DOHH2 (cell line): ENCODE data around the gene TMEM164.

Experiments
- H3F3A ChIP-seq: fragments of 200-600 bp; sonication (generic), shearing (Covaris generic); 2 replicates; pipeline ENCODE4 v1.6.0; 2016; ENCODE audit warnings: antibody characterized with exemption, mild to moderate bottlenecking; ENCODE audit not compliant: control insufficient read depth, insufficient read depth
- H3K27ac ChIP-seq: fragments of 200-600 bp; sonication (generic); 2 replicates; pipeline ENCODE4 v1.5.1; 2014; ENCODE audit warnings: low read depth, mild to moderate bottlenecking, low read length, moderate library complexity
- H3K27me3 ChIP-seq: fragments of 200-600 bp; sonication (generic); 2 replicates; pipeline ENCODE4 v1.6.1; 2014; ENCODE audit warnings: mild to moderate bottlenecking, low read length, mixed read lengths; ENCODE audit not compliant: control insufficient read depth
- H3K36me3 ChIP-seq: fragments of 200-600 bp; sonication (generic); 2 replicates; pipeline ENCODE4 v1.6.1; 2014; ENCODE audit warnings: mild to moderate bottlenecking, low read length, moderate library complexity, mixed read lengths; ENCODE audit not compliant: control insufficient read depth
- H3K4me1 ChIP-seq: fragments of 200-600 bp; sonication (generic); 2 replicates; pipeline ENCODE4 v1.6.1; 2014; ENCODE audit warnings: mild to moderate bottlenecking, low read length, mixed read lengths; ENCODE audit not compliant: control insufficient read depth
- H3K4me2 ChIP-seq: fragments of 200-600 bp; sonication (generic); 2 replicates; pipeline ENCODE4 v1.6.0; 2014; ENCODE audit warnings: mild to moderate bottlenecking, low read length, moderate library complexity
- H3K4me3 ChIP-seq: fragments of 200-600 bp; sonication (generic); 2 replicates; pipeline ENCODE4 v1.5.1; 2014; ENCODE audit warnings: mild to moderate bottlenecking, low read length, mixed read lengths
- H3K79me2 ChIP-seq: fragments of 200-600 bp; sonication (generic); 2 replicates; pipeline ENCODE4 v1.6.1; 2014; ENCODE audit warnings: mild to moderate bottlenecking, low read length, mixed read lengths; ENCODE audit not compliant: control insufficient read depth
- H3K9me2 ChIP-seq: fragments of 200-600 bp; sonication (generic); replicated peaks from 2 replicates; pipeline ENCODE4 v1.6.1; 2014; ENCODE audit warnings: mild to moderate bottlenecking, low read length, mixed read lengths; ENCODE audit not compliant: control insufficient read depth
- H3K9me3 ChIP-seq: fragments of 200-600 bp; sonication (generic); 2 replicates; pipeline ENCODE4 v1.6.1; 2014; ENCODE audit warnings: antibody characterized with exemption, low read length, mixed read lengths; ENCODE audit not compliant: control insufficient read depth, insufficient read depth
- H4K20me1 ChIP-seq: fragments of 200-600 bp; sonication (generic); 2 replicates; pipeline ENCODE4 v1.6.0; 2014; ENCODE audit warnings: low read depth, mild to moderate bottlenecking, antibody characterized with exemption, low read length, moderate library complexity; ENCODE audit not compliant: control insufficient read depth, insufficient read depth
- EZH2phosphoT487 ChIP-seq: fragments of 200-600 bp; sonication (generic); IDR thresholded peaks from 2 replicates; pipeline ENCODE4 v1.6.1; 2017; ENCODE audit warnings: borderline replicate concordance, mild to moderate bottlenecking, antibody characterized with exemption, low read length, moderate library complexity, mixed read lengths
- TF ChIP-seq, protein P1 (sequence below): fragments of 200-600 bp; sonication (generic); IDR thresholded peaks from one replicate; pipeline ENCODE4 v1.5.1; 2014; ENCODE audit warnings: antibody characterized with exemption, mild to moderate bottlenecking, low read depth, low read length; ENCODE audit not compliant: poor library complexity, severe bottlenecking

The TMEM164 gene

DNA sequence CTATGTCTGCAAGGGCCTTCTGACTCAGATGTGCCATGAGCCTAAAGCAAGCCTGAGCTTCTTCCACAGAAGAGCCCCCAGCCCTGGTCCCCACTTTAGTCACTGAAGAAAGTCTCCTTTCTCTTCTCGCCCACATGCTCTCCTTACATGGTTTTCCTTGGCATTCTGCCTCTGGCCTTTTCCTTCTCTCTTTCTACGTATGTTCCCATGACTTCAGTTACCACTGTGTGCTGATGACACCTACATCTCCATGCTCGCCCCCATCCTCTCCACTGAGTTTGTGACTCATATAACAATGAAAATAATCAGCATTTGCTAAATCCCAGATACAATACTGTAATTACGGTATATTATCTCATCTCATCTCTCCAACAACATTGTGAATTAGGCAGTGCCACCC, 165.7 kb downstream of the TMEM164 start:
- no peak overlapping the region for H3K27ac ChIP-seq

DNA sequence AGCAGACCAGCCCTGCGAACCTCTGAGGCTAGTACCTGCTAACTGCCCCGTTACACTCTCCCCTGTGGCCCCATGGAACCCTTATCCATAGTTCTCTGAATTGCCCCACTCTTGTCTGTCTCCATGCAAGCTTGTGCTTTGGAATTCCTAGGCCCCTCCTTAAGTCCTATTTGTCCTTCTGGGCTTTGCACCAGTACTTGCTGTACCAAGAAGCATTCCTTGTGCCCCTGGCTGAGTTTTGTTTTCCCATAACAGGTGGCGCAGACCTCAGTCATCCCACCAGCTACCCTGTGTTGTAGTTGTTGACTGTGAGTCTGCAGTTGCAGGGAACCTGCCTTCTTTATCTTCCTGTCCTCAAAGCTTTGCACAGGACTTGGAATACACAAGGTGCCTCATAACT, 167.1 kb downstream of the TMEM164 start:
- no peaks in the 10 kb centered on the region for H3K9me2 ChIP-seq

More for the DNA sequence above, 165.7 kb downstream of the TMEM164 start:
- no peaks in the 10 kb centered on the region for H3K79me2 ChIP-seq
- peaks cover 15% of the 10 kb centered on the region for H3K4me1 ChIP-seq
- no peaks in the 10 kb centered on the region for H3K9me3 ChIP-seq
- no peaks in the 10 kb centered on the region for H3K27me3 ChIP-seq
- H4K20me1 ChIP-seq = no peaks in the 10 kb centered on the region
- H3K36me3 ChIP-seq = no peaks in the 10 kb centered on the region
- H3K4me3 ChIP-seq = no peak overlapping the region
- TF ChIP-seq EZH2phosphoT487 = no peak
- TF ChIP-seq, protein P1, sequence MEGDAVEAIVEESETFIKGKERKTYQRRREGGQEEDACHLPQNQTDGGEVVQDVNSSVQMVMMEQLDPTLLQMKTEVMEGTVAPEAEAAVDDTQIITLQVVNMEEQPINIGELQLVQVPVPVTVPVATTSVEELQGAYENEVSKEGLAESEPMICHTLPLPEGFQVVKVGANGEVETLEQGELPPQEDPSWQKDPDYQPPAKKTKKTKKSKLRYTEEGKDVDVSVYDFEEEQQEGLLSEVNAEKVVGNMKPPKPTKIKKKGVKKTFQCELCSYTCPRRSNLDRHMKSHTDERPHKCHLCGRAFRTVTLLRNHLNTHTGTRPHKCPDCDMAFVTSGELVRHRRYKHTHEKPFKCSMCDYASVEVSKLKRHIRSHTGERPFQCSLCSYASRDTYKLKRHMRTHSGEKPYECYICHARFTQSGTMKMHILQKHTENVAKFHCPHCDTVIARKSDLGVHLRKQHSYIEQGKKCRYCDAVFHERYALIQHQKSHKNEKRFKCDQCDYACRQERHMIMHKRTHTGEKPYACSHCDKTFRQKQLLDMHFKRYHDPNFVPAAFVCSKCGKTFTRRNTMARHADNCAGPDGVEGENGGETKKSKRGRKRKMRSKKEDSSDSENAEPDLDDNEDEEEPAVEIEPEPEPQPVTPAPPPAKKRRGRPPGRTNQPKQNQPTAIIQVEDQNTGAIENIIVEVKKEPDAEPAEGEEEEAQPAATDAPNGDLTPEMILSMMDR = no peak
- no peaks in the 10 kb centered on the region for H3F3A ChIP-seq
- no peak overlapping the region for H3K4me2 ChIP-seq
- H3K9me2 ChIP-seq = no peaks in the 10 kb centered on the region

DNA sequence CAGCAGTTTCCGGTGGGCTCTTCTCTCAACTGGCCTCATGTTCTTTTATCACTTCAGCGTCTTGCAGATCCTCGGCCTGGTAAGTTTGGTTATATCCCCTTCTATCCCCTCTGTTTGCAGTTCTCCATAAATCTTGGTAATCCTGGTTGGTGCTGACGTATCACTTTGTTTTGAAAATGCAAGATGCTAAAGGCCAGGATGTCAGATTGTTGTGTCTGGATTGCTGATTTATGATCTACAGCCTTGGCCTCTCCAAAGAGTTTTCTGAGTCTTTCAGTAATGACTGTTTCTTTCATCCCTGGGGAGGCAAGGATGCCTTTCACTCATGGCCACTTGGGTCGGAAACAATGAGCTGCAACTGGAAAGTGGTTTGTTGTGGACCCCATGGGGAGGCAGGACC, 168.5 kb downstream of the TMEM164 start:
- Histone ChIP-seq H3K4me1 (peaks cover 15% of the 10 kb centered on the region), H3K4me3 (no peak overlapping the region), H3K4me2 (no peak overlapping the region), H3K79me2 (no peaks in the 10 kb centered on the region), H3K36me3 (no peaks in the 10 kb centered on the region), H3K27ac (peak overlapping the region; percentile 24; the same call in 1 of the 2 replicates), H3F3A (no peaks in the 10 kb centered on the region), H3K9me2 (no peaks in the 10 kb centered on the region), H4K20me1 (no peaks in the 10 kb centered on the region), H3K9me3 (no peaks in the 10 kb centered on the region), H3K27me3 (no peaks in the 10 kb centered on the region)
- TF ChIP-seq, protein P1 = no peak
- TF ChIP-seq EZH2phosphoT487 = no peak

More for the DNA sequence above, 167.1 kb downstream of the TMEM164 start:
- no peak overlapping the region for H3K4me2 ChIP-seq
- H4K20me1 ChIP-seq = no peaks in the 10 kb centered on the region
- H3K27me3 ChIP-seq = no peaks in the 10 kb centered on the region
- TF ChIP-seq, protein P1 = no peak
- TF ChIP-seq EZH2phosphoT487 = no peak
- no peaks in the 10 kb centered on the region for H3K79me2 ChIP-seq
- no peak overlapping the region for H3K4me3 ChIP-seq
- H3K36me3 ChIP-seq = no peaks in the 10 kb centered on the region
- no peak overlapping the region for H3K27ac ChIP-seq
- H3K9me3 ChIP-seq = no peaks in the 10 kb centered on the region
- H3K4me1 ChIP-seq = peaks cover 15% of the 10 kb centered on the region
- H3F3A ChIP-seq = no peaks in the 10 kb centered on the region

DNA sequence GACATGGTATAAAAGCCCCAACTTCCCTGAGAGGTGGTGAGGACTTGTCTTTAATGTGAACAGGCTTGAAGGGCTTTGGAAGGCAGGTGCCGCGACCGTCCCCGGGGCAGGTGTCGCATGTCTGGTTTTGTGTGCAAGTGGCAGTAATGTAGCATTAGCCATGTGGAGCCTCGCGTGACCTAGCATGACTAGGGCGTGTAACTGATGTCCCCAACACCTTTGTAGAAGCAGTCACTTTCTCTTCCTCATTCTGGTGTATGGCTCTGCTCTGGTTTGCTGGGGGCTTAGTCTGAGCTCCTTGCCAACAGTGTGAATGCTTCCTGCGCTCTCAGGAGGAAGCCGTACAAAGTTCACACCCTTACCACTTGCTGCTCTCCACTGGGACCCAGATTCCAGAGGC, 169.3 kb downstream of the TMEM164 start:
- no peak for TF ChIP-seq EZH2phosphoT487
- TF ChIP-seq, protein P1 = no peak
- peak overlapping the region; percentile 26; the same call in 1 of the 2 replicates for H3K4me2 ChIP-seq
- no peaks in the 10 kb centered on the region for H3K27me3 ChIP-seq
- H3K9me3 ChIP-seq = no peaks in the 10 kb centered on the region
- peaks cover 15% of the 10 kb centered on the region for H3K4me1 ChIP-seq
- H3K27ac ChIP-seq = peak overlapping the region; percentile 24
- H3F3A ChIP-seq = no peaks in the 10 kb centered on the region
- H3K79me2 ChIP-seq = no peaks in the 10 kb centered on the region
- no peaks in the 10 kb centered on the region for H4K20me1 ChIP-seq
- H3K36me3 ChIP-seq = no peaks in the 10 kb centered on the region
- no peak overlapping the region for H3K4me3 ChIP-seq
- no peaks in the 10 kb centered on the region for H3K9me2 ChIP-seq
